Lower leg skin (tissue), 4 donors: ENCODE measurements around the gene WSCD2. TPM values are rescaled to one million over a fixed set of nuclear protein-coding genes. Genes with fewer than 3 reads are reported as not detected.

Source experiments
- DNase-seq, 2 donors: peaks; one replicate each; pipeline ENCODE4 v3.0.0-alpha.2; 2019; ENCODE audit warnings: low spot score in 2 of 2
- H3K4me3 ChIP-seq: fragments of 200-600 bp; sonication (generic); 2 replicates; pipeline ENCODE4 v1.5.1; 2017; ENCODE audit warnings: mild to moderate bottlenecking, low read depth; ENCODE audit not compliant: poor library complexity, severe bottlenecking
- CTCF ChIP-seq, 3 donors: fragments of 450-650 bp; IDR thresholded peaks; one replicate each; pipeline ENCODE4 v1.5.1; 2016; ENCODE audit warnings: antibody characterized with exemption in 3 of 3, mild to moderate bottlenecking in 3 of 3, moderate library complexity in 2 of 3
- POLR2A ChIP-seq, 2 donors: fragments of 450-650 bp; IDR thresholded peaks; one replicate each; pipeline ENCODE4 v1.6.1; 2016 to 2017; ENCODE audit warnings: antibody characterized with exemption in 2 of 2, mild to moderate bottlenecking in 1 of 2, moderate library complexity in 1 of 2
- WGBS, 2 donors: methylation state at CpG; one replicate each; pipeline ENCODE4 v1.1.5; 2018; 5-methylcytosine and 5-hydroxymethylcytosine counted together
- intact Hi-C: fragments of 100-400 bp; cut with DNase I; formaldehyde crosslinking; loops from one replicate; pipeline ENCODE4 v1.15.0; 2023; ENCODE audit warnings: low total_unique reads
- total RNA-seq, 4 donors: library from RNA; depleted of rRNA; stranded (reverse); fragments of >200 nt; gene quantifications; one replicate each; pipeline ENCODE4 v1.1.0, GENCODE V29; 2016

Gene WSCD2
- total RNA-seq, 4 donors from 2014 or later = 0.15 to 0.63 (median 0.47) TPM

DNA sequence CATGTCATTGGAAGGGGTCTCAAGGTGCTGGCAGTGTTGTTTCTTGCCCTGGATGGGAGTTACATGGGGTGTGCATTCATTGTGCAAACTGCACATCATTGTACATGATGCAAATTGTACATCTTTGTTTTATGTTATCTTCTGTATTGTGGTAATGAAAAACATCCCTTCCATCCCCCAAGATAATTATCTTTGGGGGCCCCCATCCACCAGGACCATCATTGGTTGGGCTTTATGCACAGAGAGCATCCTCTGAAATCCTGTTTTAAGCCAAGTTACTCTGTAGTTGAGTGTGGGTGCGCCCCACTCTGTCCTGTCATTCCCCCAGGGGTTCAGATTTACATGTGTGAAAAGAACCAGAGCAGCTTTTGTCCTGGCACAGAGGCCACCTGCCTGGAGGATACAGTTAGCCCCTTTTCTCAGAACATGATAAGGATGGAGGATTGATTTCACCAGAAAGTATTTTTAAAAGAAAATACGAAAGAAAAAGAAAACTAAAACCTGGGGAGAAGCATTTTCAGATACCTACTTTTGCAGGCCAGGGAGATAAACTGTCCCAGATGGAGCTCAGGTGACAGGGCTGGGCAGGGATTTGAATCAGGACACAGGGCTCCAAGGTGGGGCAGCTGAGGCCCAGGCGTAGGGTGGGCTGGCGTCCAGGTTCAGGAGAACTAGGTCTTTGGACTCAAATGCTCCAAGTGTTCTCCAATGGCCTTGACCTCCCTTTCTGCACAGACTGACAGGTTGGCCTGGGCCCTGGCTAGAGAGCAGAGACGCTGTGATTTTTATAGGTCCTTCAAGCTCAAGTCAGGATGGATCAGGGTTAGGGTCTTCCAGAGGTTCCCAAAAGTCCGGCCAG is 17.2 kb downstream of the WSCD2 start:
- H3K4me3 ChIP-seq = no peak overlapping the region
- DNase-seq = no peak
- WGBS, 2 donors = 61 to 62% methylated on average over 6 of the region's 6 CpGs
- TF ChIP-seq POLR2A (IDR thresholded peaks at IDR 0.05) (no peak), CTCF (IDR thresholded peaks at IDR 0.05) (no peak)
- intact Hi-C loops = no loop called here

GRCh38 chr12:108147279-108147678 is 18.2 kb downstream of the WSCD2 start:
- WGBS, 2 donors = 90 to 93% methylated on average over 5 of the region's 5 CpGs
- intact Hi-C loops = no loop called here
- H3K4me3 ChIP-seq = no peak overlapping the region
- no peak for DNase-seq
- TF ChIP-seq CTCF (IDR thresholded peaks at IDR 0.05) (no peak), POLR2A (IDR thresholded peaks at IDR 0.05) (no peak)

GRCh38 chr12:108148521-108149074 is 19.5 kb downstream of the WSCD2 start:
- TF ChIP-seq CTCF (IDR thresholded peaks at IDR 0.05) (no peak), POLR2A (IDR thresholded peaks at IDR 0.05) (no peak)
- WGBS, 2 donors = 80 to 91% methylated on average over 3 of the region's 3 CpGs
- no peak for DNase-seq
- intact Hi-C loops = no loop called here
- no peak overlapping the region for H3K4me3 ChIP-seq

DNA sequence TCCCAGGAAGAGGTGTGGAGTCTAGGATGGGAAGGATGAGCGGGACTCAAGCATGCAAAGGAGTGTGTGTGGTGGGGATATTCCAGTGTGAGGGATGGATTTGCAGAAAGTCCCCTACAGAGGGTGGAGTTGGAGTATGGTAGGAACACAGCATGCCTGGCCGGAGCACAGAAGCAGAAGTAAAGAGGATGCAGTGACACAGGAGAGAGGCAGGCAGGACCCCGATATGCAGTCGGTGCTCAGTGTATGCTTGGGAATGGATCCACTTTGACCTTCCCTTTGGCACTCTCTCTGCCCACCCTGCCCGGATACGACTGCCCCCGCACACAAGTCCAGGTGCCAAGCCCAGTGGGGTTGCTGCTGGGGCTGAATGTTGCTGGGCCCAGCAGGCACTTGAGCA is 21.3 kb downstream of the WSCD2 start:
- 86 to 87% methylated on average over 7 of the region's 7 CpGs for WGBS, 2 donors
- H3K4me3 ChIP-seq = no peak overlapping the region
- TF ChIP-seq POLR2A (IDR thresholded peaks at IDR 0.05) (no peak), CTCF (IDR thresholded peaks at IDR 0.05) (no peak)
- DNase-seq = no peak
- intact Hi-C loops = no loop called here

- intact Hi-C loops = no loop called here
- 49 to 60% methylated on average over 12 of the region's 12 CpGs for WGBS, 2 donors
These were observed 22.6 kb downstream of the WSCD2 start for GRCh38 chr12:108151533-108152169.

More at GRCh38 chr12:108151533-108152169, 22.6 kb downstream of the WSCD2 start:
- TF ChIP-seq POLR2A (IDR thresholded peaks at IDR 0.05) (no peak), CTCF (IDR thresholded peaks at IDR 0.05) (no peak)
- no peak overlapping the region for H3K4me3 ChIP-seq
- DNase-seq = no peak
